OCI-LY1 (cell line): ENCODE data around the gene MCC.

Experiments used
- H2AFZ ChIP-seq: fragments of 200-600 bp; sonication (generic), shearing (Covaris generic); 2 replicates; pipeline ENCODE4 v1.6.0; 2014; ENCODE audit warnings: antibody characterized with exemption, mild to moderate bottlenecking, low read length
- H3F3A ChIP-seq: fragments of 200-600 bp; sonication (generic), shearing (Covaris generic); 2 replicates; pipeline ENCODE4 v1.6.0; 2014; ENCODE audit warnings: mild to moderate bottlenecking, antibody characterized with exemption, low read length, moderate library complexity; ENCODE audit not compliant: insufficient read depth
- H3K27ac ChIP-seq: fragments of 200-600 bp; sonication (generic); 2 replicates; pipeline ENCODE4 v1.5.1; 2014; ENCODE audit warnings: low read length, mixed run types, mild to moderate bottlenecking, low read depth; ENCODE audit not compliant: poor library complexity, severe bottlenecking
- H3K27me3 ChIP-seq: fragments of 200-600 bp; sonication (generic); 2 replicates; pipeline ENCODE4 v1.6.0; 2014; ENCODE audit warnings: antibody characterized with exemption, mild to moderate bottlenecking, low read length, moderate library complexity; ENCODE audit not compliant: insufficient read depth
- H3K36me3 ChIP-seq: fragments of 200-600 bp; sonication (generic); 2 replicates; pipeline ENCODE4 v1.6.1; 2014; ENCODE audit warnings: mild to moderate bottlenecking, antibody characterized with exemption, low read length, moderate library complexity, mixed read lengths; ENCODE audit not compliant: insufficient read depth
- H3K4me1 ChIP-seq: fragments of 200-600 bp; sonication (generic); 2 replicates; pipeline ENCODE4 v1.5.1; 2014; ENCODE audit warnings: mild to moderate bottlenecking, low read length, moderate library complexity; ENCODE audit not compliant: insufficient read depth, severe bottlenecking
- H3K4me2 ChIP-seq: fragments of 200-600 bp; sonication (generic), shearing (Covaris generic); 2 replicates; pipeline ENCODE4 v1.6.1; 2014; ENCODE audit warnings: low read length
- H3K4me3 ChIP-seq: fragments of 200-600 bp; sonication (generic); 2 replicates; pipeline ENCODE4 v1.5.1; 2014; ENCODE audit warnings: low read length, low read depth, mild to moderate bottlenecking, mixed read lengths; ENCODE audit not compliant: poor library complexity, severe bottlenecking
- H3K79me2 ChIP-seq: fragments of 200-600 bp; shearing (Covaris generic); 2 replicates; pipeline ENCODE4 v1.6.1; 2016; ENCODE audit warnings: mixed run types, low read length, mixed read lengths; ENCODE audit not compliant: insufficient read depth
- H3K9ac ChIP-seq: fragments of 200-600 bp; sonication (generic), shearing (Covaris generic); 2 replicates; pipeline ENCODE4 v1.6.1; 2014; ENCODE audit warnings: mild to moderate bottlenecking, low read length, mixed read lengths
- H3K9me2 ChIP-seq: fragments of 200-600 bp; sonication (generic), shearing (Covaris generic); 2 replicates; pipeline ENCODE4 v1.6.1; 2014; ENCODE audit warnings: low read depth, mild to moderate bottlenecking, low read length, mixed read lengths
- H3K9me3 ChIP-seq: fragments of 200-600 bp; shearing (Covaris generic); 2 replicates; pipeline ENCODE4 v1.6.1; 2014; ENCODE audit warnings: low read length, mixed read lengths
- H4K20me1 ChIP-seq: fragments of 200-600 bp; sonication (generic), shearing (Covaris generic); 2 replicates; pipeline ENCODE4 v1.6.0; 2016; ENCODE audit warnings: mild to moderate bottlenecking, low read length; ENCODE audit not compliant: insufficient read depth
- CTCF ChIP-seq: fragments of 200-600 bp; sonication (generic), shearing (Covaris generic); IDR thresholded peaks from 2 replicates; pipeline ENCODE4 v1.5.1; 2017; ENCODE audit warnings: mild to moderate bottlenecking, antibody characterized with exemption, low read length, moderate library complexity, mixed read lengths
- EZH2 ChIP-seq: fragments of 200-600 bp; sonication (generic), shearing (Covaris generic); IDR thresholded peaks from 2 replicates; pipeline ENCODE4 v1.8.0; 2017; ENCODE audit warnings: borderline replicate concordance, mixed run types, mild to moderate bottlenecking, antibody characterized with exemption, low read length, moderate library complexity, mixed read lengths

Gene MCC

GRCh38 chr5:113203916-113204315, 284.3 kb downstream of the MCC start:
- H3K9me2 ChIP-seq: no peaks in the 10 kb centered on the region
- TF ChIP-seq EZH2: no peak
- no peak for TF ChIP-seq CTCF
- no peaks in the 10 kb centered on the region for H3K4me1 ChIP-seq
- H4K20me1 ChIP-seq: no peaks in the 10 kb centered on the region
- H3K27ac ChIP-seq: no peak overlapping the region
- H3K79me2 ChIP-seq: no peaks in the 10 kb centered on the region
- no peak overlapping the region for H3K4me3 ChIP-seq
- H3K27me3 ChIP-seq: no peaks in the 10 kb centered on the region
- no peak overlapping the region for H3K4me2 ChIP-seq
- H3F3A ChIP-seq: no peaks in the 10 kb centered on the region
- no peak overlapping the region for H2AFZ ChIP-seq
- no peak overlapping the region for H3K9ac ChIP-seq
- no peaks in the 10 kb centered on the region for H3K9me3 ChIP-seq
- H3K36me3 ChIP-seq: no peaks in the 10 kb centered on the region

GRCh38 chr5:113202746-113203716, 285.2 kb downstream of the MCC start:
- H3K79me2 ChIP-seq: no peaks in the 10 kb centered on the region
- no peaks in the 10 kb centered on the region for H3F3A ChIP-seq
- no peaks in the 10 kb centered on the region for H3K9me3 ChIP-seq
- no peak overlapping the region for H3K4me2 ChIP-seq
- H3K27me3 ChIP-seq: no peaks in the 10 kb centered on the region
- no peaks in the 10 kb centered on the region for H3K9me2 ChIP-seq
- TF ChIP-seq CTCF: no peak
- TF ChIP-seq EZH2: no peak
- H3K36me3 ChIP-seq: no peaks in the 10 kb centered on the region
- no peak overlapping the region for H3K4me3 ChIP-seq
- H3K4me1 ChIP-seq: no peaks in the 10 kb centered on the region
- H4K20me1 ChIP-seq: no peaks in the 10 kb centered on the region
- H3K9ac ChIP-seq: no peak overlapping the region
- H3K27ac ChIP-seq: no peak overlapping the region
- no peak overlapping the region for H2AFZ ChIP-seq

GRCh38 chr5:113202287-113202686, 286.0 kb downstream of the MCC start:
- H3K9me3 ChIP-seq: no peaks in the 10 kb centered on the region
- no peak overlapping the region for H3K9ac ChIP-seq
- H3K4me3 ChIP-seq: no peak overlapping the region
- no peak for TF ChIP-seq CTCF
- no peak for TF ChIP-seq EZH2
- H3F3A ChIP-seq: no peaks in the 10 kb centered on the region
- H3K27me3 ChIP-seq: no peaks in the 10 kb centered on the region
- H3K9me2 ChIP-seq: no peaks in the 10 kb centered on the region
- H4K20me1 ChIP-seq: no peaks in the 10 kb centered on the region
- no peak overlapping the region for H3K27ac ChIP-seq
- H3K4me1 ChIP-seq: no peaks in the 10 kb centered on the region
- H2AFZ ChIP-seq: no peak overlapping the region
- H3K36me3 ChIP-seq: no peaks in the 10 kb centered on the region
- no peaks in the 10 kb centered on the region for H3K79me2 ChIP-seq
- no peak overlapping the region for H3K4me2 ChIP-seq
